ENCODE results near the gene TMEM154. TPM values are rescaled to one million over a fixed set of nuclear protein-coding genes. Genes with fewer than 3 reads are reported as not detected.
"Not testable (repeated sequence)": the region's sequence is repeated elsewhere in the genome, so short reads cannot be mapped to it uniquely, and the experiment has no call there.

Gene TMEM154
- total RNA-seq, 1 experiment from 2014 or later = 2.6 TPM

DNA sequence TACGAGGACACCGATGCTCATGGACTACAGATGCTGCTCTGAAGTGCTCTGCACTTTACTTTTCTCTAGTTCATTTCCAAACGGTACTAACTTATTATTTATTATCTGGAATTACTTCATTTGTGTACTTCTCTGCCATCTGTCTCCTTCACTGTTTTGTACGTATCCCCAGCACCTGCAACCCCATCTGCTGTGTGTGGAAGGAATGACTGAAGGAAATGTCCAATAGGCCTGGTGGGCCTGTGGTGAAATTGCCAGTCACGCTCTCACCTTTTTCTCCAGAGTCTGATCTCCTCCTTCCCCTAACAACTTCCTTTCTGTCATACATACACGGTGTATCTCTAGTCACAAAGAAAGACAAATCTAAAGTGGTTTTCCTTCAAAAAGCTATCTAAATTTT, 12.9 kb downstream of the TMEM154 start:
- intact Hi-C loops (cut with micrococcal nuclease; ENCODE audit: unreplicated experiment) = no loop called here
- no peak for DNase-seq (ENCODE audit: low spot score)
- H3K4me1 ChIP-seq (ENCODE audit: insufficient read depth, low read length, poor library complexity, severe bottlenecking) = no peaks in the 10 kb centered on the region
- no peaks in the 10 kb centered on the region for H3K9me3 ChIP-seq (ENCODE audit: low read depth, low read length, poor library complexity, severe bottlenecking)
- ChIA-PET CTCF (no interaction called here), POLR2A (ENCODE audit: low non-redundant PET) (no interaction called here)
- TF ChIP-seq EZH2 (IDR thresholded peaks at IDR 0.05; ENCODE audit: borderline replicate concordance, low read depth, low read length, poor library complexity, severe bottlenecking) = no peak
- TF ChIP-seq, protein P1, sequence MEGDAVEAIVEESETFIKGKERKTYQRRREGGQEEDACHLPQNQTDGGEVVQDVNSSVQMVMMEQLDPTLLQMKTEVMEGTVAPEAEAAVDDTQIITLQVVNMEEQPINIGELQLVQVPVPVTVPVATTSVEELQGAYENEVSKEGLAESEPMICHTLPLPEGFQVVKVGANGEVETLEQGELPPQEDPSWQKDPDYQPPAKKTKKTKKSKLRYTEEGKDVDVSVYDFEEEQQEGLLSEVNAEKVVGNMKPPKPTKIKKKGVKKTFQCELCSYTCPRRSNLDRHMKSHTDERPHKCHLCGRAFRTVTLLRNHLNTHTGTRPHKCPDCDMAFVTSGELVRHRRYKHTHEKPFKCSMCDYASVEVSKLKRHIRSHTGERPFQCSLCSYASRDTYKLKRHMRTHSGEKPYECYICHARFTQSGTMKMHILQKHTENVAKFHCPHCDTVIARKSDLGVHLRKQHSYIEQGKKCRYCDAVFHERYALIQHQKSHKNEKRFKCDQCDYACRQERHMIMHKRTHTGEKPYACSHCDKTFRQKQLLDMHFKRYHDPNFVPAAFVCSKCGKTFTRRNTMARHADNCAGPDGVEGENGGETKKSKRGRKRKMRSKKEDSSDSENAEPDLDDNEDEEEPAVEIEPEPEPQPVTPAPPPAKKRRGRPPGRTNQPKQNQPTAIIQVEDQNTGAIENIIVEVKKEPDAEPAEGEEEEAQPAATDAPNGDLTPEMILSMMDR (conservative IDR thresholded peaks at IDR 0.05; ENCODE audit: low read depth, low read length) = no peak
- no peaks in the 10 kb centered on the region for H3K36me3 ChIP-seq (ENCODE audit: insufficient read depth, low read length, poor library complexity, severe bottlenecking)
- H3K27me3 ChIP-seq (replicated peaks; ENCODE audit: insufficient read depth, low read depth, low read length, poor library complexity) = no peaks in the 10 kb centered on the region
- H3K27ac ChIP-seq (ENCODE audit: low read depth, low read length, poor library complexity, severe bottlenecking) = no peak overlapping the region
- H3K4me3 ChIP-seq (ENCODE audit: low read depth, low read length, poor library complexity, severe bottlenecking) = no peak overlapping the region
- BruUV-seq (replicated peaks) = no TSS peak

DNA sequence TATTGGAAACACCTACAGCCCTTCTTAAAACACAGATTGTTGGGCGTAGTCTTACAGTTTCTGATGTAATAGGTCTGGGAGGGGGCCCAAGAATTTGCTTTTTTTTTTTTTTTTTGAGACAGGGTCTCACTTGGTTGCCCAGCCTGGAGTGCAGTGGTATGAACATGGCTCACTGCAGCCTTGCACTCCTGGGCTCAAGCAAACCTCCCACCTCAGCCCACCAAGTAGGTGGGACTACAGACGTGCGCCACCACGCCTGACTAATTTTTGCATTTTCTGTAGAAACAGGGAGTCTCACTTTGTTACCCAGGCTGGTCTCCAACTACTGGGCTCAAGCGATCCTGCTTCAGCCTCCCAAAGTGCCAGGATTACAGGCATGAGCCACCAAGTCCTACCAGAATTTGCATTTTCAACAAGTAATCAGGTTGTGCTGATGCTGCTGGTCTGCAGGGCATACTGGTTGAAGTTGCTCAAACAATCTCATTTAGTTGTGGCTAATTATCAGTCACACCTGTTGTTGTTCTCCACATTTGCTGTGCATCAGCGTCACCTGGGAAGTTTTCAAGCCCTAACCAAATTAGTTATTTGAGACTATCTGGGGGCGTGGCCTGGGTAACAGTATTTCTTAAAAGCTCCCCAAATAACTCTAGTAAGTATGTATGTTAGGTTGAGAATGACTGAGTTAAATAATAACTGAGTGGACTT, 14.0 kb downstream of the TMEM154 start:
- no peak overlapping the region for H3K27ac ChIP-seq (ENCODE audit: low read depth, low read length, poor library complexity, severe bottlenecking)
- BruUV-seq (replicated peaks) = no TSS peak
- intact Hi-C loops (cut with micrococcal nuclease; ENCODE audit: unreplicated experiment) = no loop called here
- no peak overlapping the region for H3K4me3 ChIP-seq (ENCODE audit: low read depth, low read length, poor library complexity, severe bottlenecking)
- POLR2A ChIA-PET (ENCODE audit: low non-redundant PET) = no interaction called here
- H3K36me3 ChIP-seq (ENCODE audit: insufficient read depth, low read length, poor library complexity, severe bottlenecking) = no peaks in the 10 kb centered on the region
- no peak for TF ChIP-seq EZH2 (IDR thresholded peaks at IDR 0.05; ENCODE audit: borderline replicate concordance, low read depth, low read length, poor library complexity, severe bottlenecking)
- TF ChIP-seq, protein P1 (conservative IDR thresholded peaks at IDR 0.05; ENCODE audit: low read depth, low read length) = no peak
- H3K4me1 ChIP-seq (ENCODE audit: insufficient read depth, low read length, poor library complexity, severe bottlenecking) = no peaks in the 10 kb centered on the region
- CTCF ChIA-PET = no interaction called here
- DNase-seq (ENCODE audit: low spot score) = no peak
- no peaks in the 10 kb centered on the region for H3K9me3 ChIP-seq (ENCODE audit: low read depth, low read length, poor library complexity, severe bottlenecking)
- no peaks in the 10 kb centered on the region for H3K27me3 ChIP-seq (replicated peaks; ENCODE audit: insufficient read depth, low read depth, low read length, poor library complexity)

DNA sequence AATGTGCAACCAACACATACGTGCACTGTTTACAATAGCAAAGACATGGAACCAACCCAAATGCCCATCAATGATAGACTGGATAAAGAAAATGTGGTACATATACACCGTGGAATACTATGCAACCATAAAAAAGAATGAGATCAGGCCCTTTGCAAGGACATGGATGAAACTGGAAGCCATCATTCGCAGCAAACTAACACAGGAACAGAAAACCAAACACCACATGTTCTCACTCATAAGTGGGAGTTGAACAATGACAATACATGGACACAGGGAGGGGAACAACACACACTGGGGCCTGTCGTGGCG, 15.8 kb downstream of the TMEM154 start:
- H3K27me3 ChIP-seq (replicated peaks; ENCODE audit: insufficient read depth, low read depth, low read length, poor library complexity); DNase-seq (ENCODE audit: low spot score); POLR2A ChIA-PET (ENCODE audit: low non-redundant PET); H3K9me3 ChIP-seq (ENCODE audit: low read depth, low read length, poor library complexity, severe bottlenecking); CTCF ChIA-PET; H3K4me3 ChIP-seq (ENCODE audit: low read depth, low read length, poor library complexity, severe bottlenecking); intact Hi-C loops (cut with micrococcal nuclease; ENCODE audit: unreplicated experiment); H3K36me3 ChIP-seq (ENCODE audit: insufficient read depth, low read length, poor library complexity, severe bottlenecking); H3K4me1 ChIP-seq (ENCODE audit: insufficient read depth, low read length, poor library complexity, severe bottlenecking); BruUV-seq (replicated peaks); H3K27ac ChIP-seq (ENCODE audit: low read depth, low read length, poor library complexity, severe bottlenecking): not testable (repeated sequence)

Data from A673 (cell line).